HG03457 (cell line): ENCODE results near the gene MYL12A.

ENCODE experiments used
- ATAC-seq: cut with Tn5 transposase; IDR thresholded peaks from one replicate; pipeline ENCODE4 v1.9.1; 2021; ENCODE audit warnings: moderate number of reproducible peaks; ENCODE audit not compliant: unreplicated experiment

Gene MYL12A

GRCh38 chr18:3224223-3224622, 23.4 kb upstream of the MYL12A start:
- ATAC-seq, result no peak

- no peak for ATAC-seq
Observed at GRCh38 chr18:3225588-3225987, 22.0 kb upstream of the MYL12A start.

GRCh38 chr18:3226048-3226447, 21.6 kb upstream of the MYL12A start:
- ATAC-seq, result no peak

- no peak for ATAC-seq
Observed at GRCh38 chr18:3230401-3231334, 16.9 kb upstream of the MYL12A start.

GRCh38 chr18:3233004-3233403, 14.6 kb upstream of the MYL12A start:
- no peak for ATAC-seq

GRCh38 chr18:3233433-3234168, 14.0 kb upstream of the MYL12A start:
- ATAC-seq, result no peak

GRCh38 chr18:3234457-3234856, 13.1 kb upstream of the MYL12A start:
- no peak for ATAC-seq

- no peak for ATAC-seq
Observed at GRCh38 chr18:3235846-3236245, 11.8 kb upstream of the MYL12A start.

GRCh38 chr18:3236470-3236869, 11.1 kb upstream of the MYL12A start:
- no peak for ATAC-seq

GRCh38 chr18:3238742-3239141, 8.9 kb upstream of the MYL12A start:
- ATAC-seq, result no peak

- no peak for ATAC-seq
Observed at GRCh38 chr18:3245185-3245564, 2.4 kb upstream of the MYL12A start.

- peak; percentile 33 for ATAC-seq
Observed at GRCh38 chr18:3245853-3246634, 1.6 kb upstream of the MYL12A start.

- no peak for ATAC-seq
Observed at GRCh38 chr18:3246635-3247239, 864 bp upstream of the MYL12A start.

GRCh38 chr18:3248062-3248657, 559 bp downstream of the MYL12A start:
- ATAC-seq, result no peak

- ATAC-seq, result no peak
Observed at GRCh38 chr18:3248658-3249359, 1.2 kb downstream of the MYL12A start.

GRCh38 chr18:3250237-3251107, 2.9 kb downstream of the MYL12A start:
- ATAC-seq, result no peak

- no peak for ATAC-seq
Observed at GRCh38 chr18:3251249-3251962, 3.8 kb downstream of the MYL12A start.

- no peak for ATAC-seq
Observed at GRCh38 chr18:3251963-3252277, 4.3 kb downstream of the MYL12A start.
